GM12891 (cell line): ENCODE measurements around the gene HSBP1.

Experiments
- POLR2A ChIP-seq: IDR thresholded peaks from 2 replicates; pipeline ENCODE4 v1.6.1; 2011; ENCODE audit warnings: low read depth, low read length, control low read depth
- POU2F2 ChIP-seq: IDR thresholded peaks from 2 replicates; pipeline ENCODE4 v1.6.1; 2011; ENCODE audit warnings: low read depth, mild to moderate bottlenecking, control low read depth, low read length, moderate library complexity

GRCh38 chr16:83863682-83864081, 55.9 kb downstream of the HSBP1 start:
- TF ChIP-seq POLR2A (no peak), POU2F2 (no peak)
